Ascending aorta (tissue), 2 donors: ENCODE results near the gene MYO9B. TPM values are rescaled to one million over a fixed set of nuclear protein-coding genes. Genes with fewer than 3 reads are reported as not detected.

ENCODE experiments used
- DNase-seq, 2 donors: peaks; one replicate each; pipeline ENCODE4 v3.0.0-alpha.2; 2019; ENCODE audit warnings: low spot score in 2 of 2
- H3K27ac ChIP-seq, 2 donors: fragments of 200-600 bp; sonication (generic); one replicate each; pipeline ENCODE4 v1.5.1; 2016 to 2017; ENCODE audit warnings: mild to moderate bottlenecking in 1 of 2
- H3K27me3 ChIP-seq: fragments of 200-600 bp; sonication (generic); one replicate; pipeline ENCODE4 v1.5.1; 2017
- H3K36me3 ChIP-seq, 2 donors: fragments of 200-600 bp; sonication (generic); one replicate each; pipeline ENCODE4 v1.5.1; 2016
- H3K4me1 ChIP-seq, 2 donors: fragments of 200-600 bp; sonication (generic); one replicate each; pipeline ENCODE4 v1.5.1; 2016 to 2017; ENCODE audit warnings: mild to moderate bottlenecking in 1 of 2
- H3K4me3 ChIP-seq, 2 donors: fragments of 200-600 bp; sonication (generic); one replicate each; pipeline ENCODE4 v1.5.1; 2016 to 2017; ENCODE audit warnings: mild to moderate bottlenecking in 1 of 2
- H3K9me3 ChIP-seq, 2 donors: fragments of 200-600 bp; sonication (generic); one replicate each; pipeline ENCODE4 v1.5.1; 2016
- intact Hi-C: fragments of 100-400 bp; cut with DNase I; formaldehyde crosslinking; loops from one replicate; pipeline ENCODE4 v1.15.1; 2023
- total RNA-seq: library from RNA; depleted of rRNA; stranded (reverse); fragments of >200 nt; gene quantifications from one replicate; pipeline ENCODE4 v1.1.0, GENCODE V29; 2016
- TF ChIP-seq, protein P1 (sequence below), 3 experiments: fragments of 200-600 bp in 2 of 3; fragments of 450-650 bp in 1 of 3; sonication (generic) in 2 of 3; IDR thresholded peaks; one replicate each; pipeline ENCODE4 v1.5.1; 2016 to 2019; ENCODE audit warnings: antibody characterized with exemption in 3 of 3, mild to moderate bottlenecking in 1 of 3, moderate library complexity in 1 of 3

Gene MYO9B
- total RNA-seq, 1 donor from 2014 or later: 182 TPM

DNA sequence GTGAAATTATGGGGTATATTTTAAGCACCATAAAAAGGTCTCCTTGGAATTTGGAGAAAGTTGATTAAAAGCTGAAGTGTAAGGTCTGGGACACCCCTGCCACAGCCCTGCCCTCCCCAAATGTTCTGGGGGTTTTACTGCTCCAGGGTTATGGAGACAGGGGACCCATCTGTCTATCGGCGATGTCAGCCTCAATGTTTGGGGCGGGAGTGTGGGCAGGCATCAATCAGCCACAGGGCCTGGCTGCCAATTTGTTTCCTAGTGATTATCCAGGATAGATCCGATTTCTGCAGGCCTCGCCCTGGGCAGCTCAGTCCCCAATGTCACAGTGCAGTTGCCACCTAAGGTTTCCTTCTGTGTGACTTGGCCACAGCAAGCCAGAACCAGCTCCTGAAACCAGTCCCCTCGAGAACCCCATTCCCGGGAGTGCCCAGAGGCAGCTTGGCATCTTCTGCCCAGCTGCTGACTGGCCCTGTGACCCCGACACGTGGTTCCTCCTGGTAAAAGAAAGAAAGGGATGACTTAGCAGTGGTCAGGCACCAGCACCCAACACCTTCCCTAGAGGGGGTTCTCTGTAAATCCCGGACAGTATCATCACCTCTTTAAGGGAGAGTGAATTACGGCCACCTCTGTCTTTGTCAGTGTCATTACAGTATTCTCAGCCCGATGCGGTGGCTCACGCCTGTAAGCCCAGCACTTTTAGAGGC, 41.6 kb downstream of the MYO9B start:
- peak overlapping the region; percentile 75 to 78 for H3K27ac ChIP-seq
- H3K4me3 ChIP-seq: no peak overlapping the region
- H3K4me1 ChIP-seq: peaks cover 13 to 33% of the 10 kb centered on the region in 2 donors
- intact Hi-C loops: no loop called here
- DNase-seq: no peak
- TF ChIP-seq, protein P1, sequence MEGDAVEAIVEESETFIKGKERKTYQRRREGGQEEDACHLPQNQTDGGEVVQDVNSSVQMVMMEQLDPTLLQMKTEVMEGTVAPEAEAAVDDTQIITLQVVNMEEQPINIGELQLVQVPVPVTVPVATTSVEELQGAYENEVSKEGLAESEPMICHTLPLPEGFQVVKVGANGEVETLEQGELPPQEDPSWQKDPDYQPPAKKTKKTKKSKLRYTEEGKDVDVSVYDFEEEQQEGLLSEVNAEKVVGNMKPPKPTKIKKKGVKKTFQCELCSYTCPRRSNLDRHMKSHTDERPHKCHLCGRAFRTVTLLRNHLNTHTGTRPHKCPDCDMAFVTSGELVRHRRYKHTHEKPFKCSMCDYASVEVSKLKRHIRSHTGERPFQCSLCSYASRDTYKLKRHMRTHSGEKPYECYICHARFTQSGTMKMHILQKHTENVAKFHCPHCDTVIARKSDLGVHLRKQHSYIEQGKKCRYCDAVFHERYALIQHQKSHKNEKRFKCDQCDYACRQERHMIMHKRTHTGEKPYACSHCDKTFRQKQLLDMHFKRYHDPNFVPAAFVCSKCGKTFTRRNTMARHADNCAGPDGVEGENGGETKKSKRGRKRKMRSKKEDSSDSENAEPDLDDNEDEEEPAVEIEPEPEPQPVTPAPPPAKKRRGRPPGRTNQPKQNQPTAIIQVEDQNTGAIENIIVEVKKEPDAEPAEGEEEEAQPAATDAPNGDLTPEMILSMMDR (IDR thresholded peaks at IDR 0.05): no peak
- H3K27me3 ChIP-seq: no peaks in the 10 kb centered on the region
- no peaks in the 10 kb centered on the region for H3K9me3 ChIP-seq
- peaks cover 9 to 14% of the 10 kb centered on the region in 2 donors for H3K36me3 ChIP-seq

DNA sequence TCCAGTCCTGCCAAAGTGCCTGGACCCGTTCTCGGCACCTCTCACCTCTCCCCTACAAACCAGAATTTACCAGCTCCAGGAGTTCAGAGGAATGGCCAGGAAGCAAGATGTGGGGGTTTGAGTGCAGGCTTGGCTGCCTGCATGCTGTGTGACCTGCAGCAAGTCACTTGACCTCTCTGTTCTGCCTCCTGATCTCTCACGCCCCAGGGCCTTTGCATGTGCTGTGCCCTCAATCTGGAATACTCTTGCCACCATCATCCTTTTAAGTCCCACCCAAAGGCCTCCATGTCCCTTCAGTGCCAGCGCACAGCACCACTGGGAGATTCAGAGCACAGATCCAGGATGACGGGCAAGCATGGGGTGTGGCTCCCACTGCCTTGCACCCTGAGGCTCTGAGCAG, 43.4 kb downstream of the MYO9B start:
- intact Hi-C loops: no loop called here
- TF ChIP-seq, protein P1 (IDR thresholded peaks at IDR 0.05): no peak
- Histone ChIP-seq H3K4me3 (no peak overlapping the region), H3K27me3 (no peaks in the 10 kb centered on the region), H3K36me3 (peaks cover 0 to 14% of the 10 kb centered on the region in 2 donors), H3K27ac (peak overlapping the region in 1 of 2 donors; percentile 27), H3K4me1 (peaks cover 8 to 28% of the 10 kb centered on the region in 2 donors), H3K9me3 (no peaks in the 10 kb centered on the region)
- DNase-seq: no peak

DNA sequence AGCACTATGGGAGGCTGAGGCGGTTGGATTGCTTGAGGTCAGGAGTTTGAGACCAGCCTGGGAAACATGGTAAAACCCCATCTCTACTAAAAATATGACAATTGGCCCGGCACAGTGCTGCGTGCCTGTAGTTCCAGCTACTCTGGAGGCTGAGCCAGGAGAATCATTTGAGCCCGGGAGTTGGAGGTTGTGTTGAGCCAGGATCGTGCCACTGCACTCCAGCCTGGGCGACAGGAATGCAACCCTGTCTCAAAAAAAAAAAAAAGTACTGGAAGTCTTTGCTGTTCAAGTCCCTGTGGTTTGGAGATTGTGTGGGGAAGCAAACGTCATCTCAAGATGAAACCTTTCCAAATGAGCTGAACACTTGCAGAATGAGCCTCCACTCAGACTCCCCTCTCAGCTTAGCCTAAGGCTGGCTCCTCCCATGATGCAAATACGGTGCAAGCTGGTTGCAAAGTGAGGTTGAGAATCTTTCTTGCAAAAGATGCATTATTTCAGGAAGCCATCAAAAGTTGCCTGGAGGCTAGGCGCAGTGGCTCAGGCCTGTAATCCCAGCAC, 46.2 kb downstream of the MYO9B start:
- Histone ChIP-seq H3K9me3 (no peaks in the 10 kb centered on the region), H3K4me1 (peaks cover 14 to 35% of the 10 kb centered on the region in 2 donors), H3K27me3 (no peaks in the 10 kb centered on the region), H3K36me3 (peaks cover 0 to 9% of the 10 kb centered on the region in 2 donors), H3K27ac (peak overlapping the region; percentile 66 to 77), H3K4me3 (no peak overlapping the region)
- no peak for DNase-seq
- TF ChIP-seq, protein P1 (IDR thresholded peaks at IDR 0.05): no peak
- intact Hi-C loops: no loop called here

DNA sequence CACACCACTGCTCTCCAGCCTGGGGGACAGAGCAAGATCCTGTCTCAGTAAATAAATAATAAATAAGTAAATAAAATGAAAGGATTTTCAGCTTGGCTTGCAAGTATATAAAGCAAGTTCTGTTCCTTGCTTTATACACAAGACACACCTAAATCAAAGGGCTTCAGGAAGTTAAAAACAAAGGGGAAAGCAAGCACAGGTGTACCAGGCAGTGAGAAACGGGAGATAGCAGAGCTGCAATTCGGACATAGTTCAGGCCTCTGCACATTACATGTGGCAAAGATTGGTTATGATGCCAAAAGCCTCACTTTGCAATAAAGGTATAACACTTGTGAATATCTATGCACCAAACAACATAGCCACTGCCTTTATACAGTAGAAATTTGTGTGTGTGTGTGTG, 47.5 kb downstream of the MYO9B start:
- DNase-seq: no peak
- intact Hi-C loops: no loop called here
- Histone ChIP-seq H3K27ac (peak overlapping the region; percentile 66 to 77), H3K36me3 (peaks cover 0 to 9% of the 10 kb centered on the region in 2 donors), H3K4me1 (peaks cover 10 to 36% of the 10 kb centered on the region in 2 donors), H3K9me3 (no peaks in the 10 kb centered on the region), H3K27me3 (no peaks in the 10 kb centered on the region), H3K4me3 (no peak overlapping the region)
- TF ChIP-seq, protein P1 (IDR thresholded peaks at IDR 0.05): no peak

DNA sequence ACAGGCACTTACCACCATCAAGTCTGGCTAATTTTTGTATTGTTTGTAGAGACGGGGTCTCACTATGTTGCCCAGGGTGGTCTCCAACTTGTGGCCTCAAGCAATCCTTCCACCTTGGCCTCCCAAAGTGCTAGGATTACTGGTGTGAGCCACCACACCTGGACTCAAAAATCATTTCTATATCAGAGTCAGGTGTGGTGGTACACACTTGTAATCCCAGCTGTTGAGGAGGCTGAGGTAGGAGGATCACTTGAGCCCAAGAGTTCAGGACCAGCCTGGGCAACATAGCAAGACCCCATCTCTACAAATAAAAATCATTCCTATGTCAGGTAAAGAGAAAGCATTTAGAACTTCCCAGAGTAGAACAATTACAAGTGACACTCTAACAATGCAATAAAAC, 48.4 kb downstream of the MYO9B start:
- Histone ChIP-seq H3K27ac (peak overlapping the region; percentile 80 to 91), H3K36me3 (peaks cover 0 to 5% of the 10 kb centered on the region in 2 donors)
- intact Hi-C loops: no loop called here

More for the DNA sequence above, 48.4 kb downstream of the MYO9B start:
- no peaks in the 10 kb centered on the region for H3K9me3 ChIP-seq
- H3K4me1 ChIP-seq: peaks cover 10 to 36% of the 10 kb centered on the region in 2 donors
- TF ChIP-seq, protein P1 (IDR thresholded peaks at IDR 0.05): no peak
- no peaks in the 10 kb centered on the region for H3K27me3 ChIP-seq
- H3K4me3 ChIP-seq: no peak overlapping the region
- no peak for DNase-seq
